Erythroblast (primary cell): ENCODE measurements around the gene BEST4.

ENCODE experiments used
- GATA1 ChIP-seq: IDR thresholded peaks from 2 replicates; pipeline ENCODE4 v1.6.1; 2011; ENCODE audit warnings: low read depth, mild to moderate bottlenecking, control low read depth, low read length, moderate library complexity
- POLR2A ChIP-seq: IDR thresholded peaks from 2 replicates; pipeline ENCODE4 v1.6.1; 2011; ENCODE audit warnings: mild to moderate bottlenecking, low read length

GRCh38 chr1:44827197-44828002 is 39.4 kb upstream of the BEST4 start:
- TF ChIP-seq POLR2A (no peak), GATA1 (no peak)
